OCI-LY7 (cell line): Measurements from ENCODE around the gene TYK2.
A peak's percentile ranks its signal among the peaks of the same experiment; 100 is the strongest.

ENCODE experiments used
- EZH2phosphoT487 ChIP-seq: fragments of 200-600 bp; sonication (generic); IDR thresholded peaks from 2 replicates; pipeline ENCODE4 v1.6.1; 2018; ENCODE audit warnings: low read depth, borderline replicate concordance, mild to moderate bottlenecking, mixed run types, antibody characterized with exemption, low read length, moderate library complexity, mixed read lengths
- TF ChIP-seq, protein P1 (sequence below): fragments of 200-600 bp; sonication (generic); conservative IDR thresholded peaks from 2 replicates; pipeline ENCODE4 v1.5.1; 2014; ENCODE audit warnings: mild to moderate bottlenecking, antibody characterized with exemption, low read length, moderate library complexity, mixed read lengths

DNA sequence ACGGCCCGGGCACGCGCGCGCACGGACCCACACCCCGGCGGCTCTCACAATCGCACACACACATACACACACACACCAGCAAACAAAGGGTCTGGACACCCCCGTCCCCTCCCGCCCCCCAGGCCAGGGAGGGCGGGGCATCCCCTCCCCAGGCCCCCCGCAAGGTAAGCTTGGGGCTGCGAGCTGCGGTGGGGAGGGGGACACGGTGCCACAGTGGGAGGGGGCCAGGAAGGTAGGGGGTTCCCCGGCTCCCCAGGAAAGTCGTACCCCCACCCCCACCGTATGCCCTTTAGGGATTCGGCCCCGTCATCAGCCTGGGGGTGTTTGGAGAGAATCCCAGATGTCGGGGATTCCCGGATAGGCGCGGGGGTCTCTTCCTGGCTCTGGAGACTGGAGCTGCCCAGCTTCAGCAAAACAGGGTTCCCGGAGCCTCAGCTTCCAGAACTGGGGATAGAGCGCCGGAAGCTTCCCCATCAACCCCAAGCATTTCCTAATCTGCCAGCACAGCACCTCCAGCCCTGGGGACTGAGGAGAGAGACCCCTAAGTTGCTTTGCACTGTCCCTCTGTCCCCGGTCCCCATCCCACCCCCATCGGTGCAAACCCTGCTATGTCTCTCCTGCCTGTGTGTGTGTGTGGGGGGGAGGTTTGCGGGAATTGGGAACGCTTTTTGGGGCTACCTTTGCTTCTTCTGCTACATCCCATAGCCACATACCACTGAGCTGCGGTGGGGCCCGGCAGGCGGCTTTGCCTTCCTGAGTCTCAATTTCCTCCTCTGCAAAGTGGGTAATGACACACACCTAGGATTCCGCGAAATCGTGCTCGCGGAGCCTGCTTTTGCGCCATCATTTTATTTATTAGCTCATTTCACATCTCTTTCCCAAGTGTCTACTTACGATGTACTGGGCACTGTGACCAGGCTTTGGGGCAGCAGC, 24.8 kb upstream of the TYK2 start:
- TF ChIP-seq EZH2phosphoT487 = no peak
- TF ChIP-seq, protein P1, sequence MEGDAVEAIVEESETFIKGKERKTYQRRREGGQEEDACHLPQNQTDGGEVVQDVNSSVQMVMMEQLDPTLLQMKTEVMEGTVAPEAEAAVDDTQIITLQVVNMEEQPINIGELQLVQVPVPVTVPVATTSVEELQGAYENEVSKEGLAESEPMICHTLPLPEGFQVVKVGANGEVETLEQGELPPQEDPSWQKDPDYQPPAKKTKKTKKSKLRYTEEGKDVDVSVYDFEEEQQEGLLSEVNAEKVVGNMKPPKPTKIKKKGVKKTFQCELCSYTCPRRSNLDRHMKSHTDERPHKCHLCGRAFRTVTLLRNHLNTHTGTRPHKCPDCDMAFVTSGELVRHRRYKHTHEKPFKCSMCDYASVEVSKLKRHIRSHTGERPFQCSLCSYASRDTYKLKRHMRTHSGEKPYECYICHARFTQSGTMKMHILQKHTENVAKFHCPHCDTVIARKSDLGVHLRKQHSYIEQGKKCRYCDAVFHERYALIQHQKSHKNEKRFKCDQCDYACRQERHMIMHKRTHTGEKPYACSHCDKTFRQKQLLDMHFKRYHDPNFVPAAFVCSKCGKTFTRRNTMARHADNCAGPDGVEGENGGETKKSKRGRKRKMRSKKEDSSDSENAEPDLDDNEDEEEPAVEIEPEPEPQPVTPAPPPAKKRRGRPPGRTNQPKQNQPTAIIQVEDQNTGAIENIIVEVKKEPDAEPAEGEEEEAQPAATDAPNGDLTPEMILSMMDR = peak; percentile 39; the same call in 1 of the 2 replicates
